Epithelial cell of prostate (primary cell): ENCODE results near the gene RET.
A peak's percentile ranks its signal among the peaks of the same experiment; 100 is the strongest.
"Not testable (repeated sequence)": the region's sequence is repeated elsewhere in the genome, so short reads cannot be mapped to it uniquely, and the experiment has no call there.

Source experiments
- DNase-seq: peaks from one replicate; pipeline ENCODE4 v3.0.0-alpha.2; 2011; ENCODE audit warnings: low read depth, low spot score
- H3K27ac ChIP-seq: fragments of 450-650 bp; 2 replicates; pipeline ENCODE4 v1.5.1; 2017; ENCODE audit warnings: mild to moderate bottlenecking

RET gene

DNA sequence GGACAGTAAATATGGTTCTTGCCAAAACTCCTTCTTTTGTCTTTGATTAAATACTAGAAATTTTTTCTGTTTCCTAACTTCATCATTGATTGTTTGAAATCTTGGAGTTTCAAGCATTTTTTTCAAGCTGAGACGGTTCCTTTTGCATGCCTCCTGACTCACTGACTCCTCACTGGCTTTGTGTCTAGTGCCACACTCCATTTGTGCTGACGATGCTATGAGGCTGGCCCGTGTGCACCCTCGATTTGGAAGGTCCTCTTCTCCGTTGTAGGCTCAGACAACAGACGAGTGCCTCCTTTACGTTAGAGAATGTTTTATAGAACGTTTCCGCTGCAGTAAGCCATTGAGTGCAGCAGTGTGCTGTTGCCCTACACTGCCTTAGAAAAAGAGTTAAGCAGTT, 50.6 kb downstream of the RET start:
- DNase-seq = no peak

DNA sequence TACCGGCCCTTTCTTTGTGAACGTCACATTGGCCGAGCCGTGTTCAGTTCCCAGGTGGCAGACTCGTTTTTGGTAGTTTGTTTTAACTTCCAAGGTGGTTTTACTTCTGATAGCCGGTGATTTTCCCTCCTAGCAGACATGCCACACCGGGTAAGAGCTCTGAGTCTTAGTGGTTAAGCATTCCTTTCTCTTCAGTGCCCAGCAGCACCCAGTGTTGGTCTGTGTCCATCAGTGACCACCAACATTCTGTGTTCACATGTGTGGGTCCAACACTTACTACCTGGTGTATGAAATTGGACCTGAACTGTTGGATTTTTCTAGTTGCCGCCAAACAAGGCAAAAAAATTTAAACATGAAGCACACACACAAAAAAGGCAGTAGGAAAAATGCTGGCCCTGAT, 51.5 kb downstream of the RET start:
- DNase-seq = no peak
- no peak overlapping the region for H3K27ac ChIP-seq

More for the DNA sequence above, 50.6 kb downstream of the RET start:
- no peak overlapping the region for H3K27ac ChIP-seq

DNA sequence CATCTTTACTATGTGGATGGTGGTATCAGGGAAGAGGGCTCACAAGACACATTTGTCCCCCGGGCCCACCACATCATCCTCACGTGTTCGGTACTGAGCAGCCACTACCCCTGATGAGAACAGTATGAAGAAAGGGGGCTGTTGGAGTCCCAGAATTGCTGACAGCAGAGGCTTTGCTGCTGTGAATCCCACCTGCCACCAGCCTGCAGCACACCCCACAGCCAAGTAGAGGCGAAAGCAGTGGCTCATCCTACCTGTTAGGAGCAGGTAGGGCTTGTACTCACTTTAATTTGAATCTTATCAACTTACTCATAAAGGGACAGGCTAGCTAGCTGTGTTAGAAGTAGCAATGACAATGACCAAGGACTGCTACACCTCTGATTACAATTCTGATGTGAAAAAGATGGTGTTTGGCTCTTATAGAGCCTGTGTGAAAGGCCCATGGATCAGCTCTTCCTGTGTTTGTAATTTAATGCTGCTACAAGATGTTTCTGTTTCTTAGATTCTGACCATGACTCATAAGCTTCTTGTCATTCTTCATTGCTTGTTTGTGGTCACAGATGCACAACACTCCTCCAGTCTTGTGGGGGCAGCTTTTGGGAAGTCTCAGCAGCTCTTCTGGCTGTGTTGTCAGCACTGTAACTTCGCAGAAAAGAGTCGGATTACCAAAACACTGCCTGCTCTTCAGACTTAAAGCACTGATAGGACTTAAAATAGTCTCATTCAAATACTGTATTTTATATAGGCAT, 52.3 kb downstream of the RET start:
- peak; percentile 40 for DNase-seq
- peak overlapping the region; percentile 42 for H3K27ac ChIP-seq

DNA sequence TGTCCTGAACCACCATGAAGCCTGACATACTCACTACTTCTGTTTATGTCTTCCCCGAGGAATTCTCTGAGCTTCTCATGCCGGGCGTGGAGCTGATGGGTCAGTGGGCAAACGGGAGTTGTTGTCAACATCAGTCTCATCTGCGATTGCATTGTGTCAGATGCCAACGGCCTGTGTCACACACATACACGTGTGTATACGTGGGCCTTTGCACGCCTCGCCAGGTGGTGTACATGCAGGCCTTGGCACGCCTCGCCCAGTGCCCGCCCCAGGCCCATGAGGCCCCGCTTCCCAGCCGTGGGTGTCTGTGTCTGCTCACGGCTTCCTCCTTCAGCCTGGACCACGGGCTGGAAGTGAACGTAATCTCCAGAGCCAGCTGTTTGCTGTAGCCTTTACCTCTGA, 53.9 kb downstream of the RET start:
- peak; percentile 71 for DNase-seq
- peak overlapping the region; percentile 26 for H3K27ac ChIP-seq

- no peak for DNase-seq
- H3K27ac ChIP-seq = peak overlapping the region; percentile 26
Measured at GRCh38 chr10:43131256-43131655, 54.4 kb downstream of the RET start.

- DNase-seq = no peak
- H3K27ac ChIP-seq = no peak overlapping the region
Measured at GRCh38 chr10:43131906-43132305, 55.0 kb downstream of the RET start.

DNA sequence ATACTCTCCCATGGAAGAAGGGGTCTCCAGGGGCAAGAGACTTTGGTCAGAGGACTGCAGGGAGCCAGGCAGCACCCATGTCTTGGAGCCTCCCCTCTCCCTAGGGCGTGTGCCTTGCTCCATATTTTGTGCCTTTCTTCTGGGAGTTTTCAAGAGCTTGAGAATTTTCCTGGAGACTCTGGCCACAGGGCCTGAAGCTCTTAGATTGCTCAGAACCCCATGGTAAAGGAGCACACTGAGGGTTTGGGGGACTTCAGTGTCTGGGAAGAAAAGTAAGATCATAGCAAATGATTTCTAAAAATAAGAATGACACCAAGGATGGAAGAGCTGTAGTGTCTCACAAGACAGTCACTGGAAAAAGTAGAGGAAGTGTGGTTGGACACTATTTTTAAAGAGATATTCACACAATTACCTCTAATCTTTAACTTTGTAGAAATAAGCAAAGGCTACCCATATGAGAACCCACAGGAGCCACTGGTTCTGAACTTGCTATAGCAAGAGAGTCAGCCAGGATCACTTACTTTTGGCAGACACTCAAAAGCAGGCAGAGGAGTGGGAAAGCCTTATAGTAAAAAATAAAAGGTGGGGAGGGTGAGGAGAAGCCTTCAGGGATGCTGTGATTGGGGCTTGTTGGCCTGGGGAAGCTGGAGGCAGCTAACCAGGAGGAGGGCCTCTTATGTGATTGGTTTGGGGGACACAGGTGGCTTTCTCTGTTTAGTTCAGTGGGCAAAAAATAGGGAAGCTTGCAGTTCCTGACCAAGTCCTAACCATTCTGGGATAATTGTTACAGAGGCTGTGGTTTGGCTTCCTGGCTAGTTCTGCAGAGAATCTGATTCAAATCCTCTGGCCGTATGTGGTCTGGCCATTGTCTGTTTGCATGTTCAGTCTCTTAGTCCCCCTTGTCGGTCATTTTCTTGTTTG, 56.3 kb downstream of the RET start:
- no peak overlapping the region for H3K27ac ChIP-seq
- DNase-seq = no peak

DNA sequence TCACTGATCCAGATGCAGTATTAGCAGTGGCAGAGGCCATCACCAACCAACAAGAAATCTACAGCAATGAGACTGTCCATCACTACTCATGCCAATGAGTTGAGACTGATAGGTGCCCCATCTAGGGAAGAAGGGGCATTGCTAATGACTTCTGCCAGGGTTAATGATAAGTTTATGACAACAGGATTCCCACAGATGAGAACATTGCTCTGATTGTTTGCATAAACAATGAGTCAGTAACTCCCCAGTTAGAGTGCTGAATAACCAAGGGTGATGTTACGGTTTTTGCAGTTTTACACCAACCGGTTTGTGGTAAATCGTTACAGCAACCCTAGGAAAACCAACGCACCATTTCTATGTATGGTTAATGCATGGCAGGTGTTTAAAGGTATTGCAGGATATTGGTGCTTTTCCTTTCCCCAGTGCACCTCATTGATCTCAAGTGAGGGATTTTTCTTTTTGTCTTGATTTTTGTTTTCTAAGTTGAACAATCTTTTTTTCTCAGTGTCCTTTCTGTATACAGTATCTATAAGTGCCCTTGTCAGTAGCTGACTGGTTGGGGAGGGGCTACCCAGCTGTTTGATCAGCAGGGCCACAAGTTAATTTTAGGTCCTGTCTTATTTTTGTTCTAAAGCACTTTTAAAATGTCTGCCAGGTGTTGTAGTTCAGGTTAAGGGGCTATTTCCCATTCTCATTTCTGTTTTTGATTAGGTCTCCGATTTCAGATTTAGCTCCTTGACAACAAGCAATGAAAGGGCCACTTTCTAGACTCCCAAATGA, 57.4 kb downstream of the RET start:
- no peak for DNase-seq
- no peak overlapping the region for H3K27ac ChIP-seq

GRCh38 chr10:43135064-43135463, 58.2 kb downstream of the RET start:
- H3K27ac ChIP-seq = no peak overlapping the region
- no peak for DNase-seq

DNA sequence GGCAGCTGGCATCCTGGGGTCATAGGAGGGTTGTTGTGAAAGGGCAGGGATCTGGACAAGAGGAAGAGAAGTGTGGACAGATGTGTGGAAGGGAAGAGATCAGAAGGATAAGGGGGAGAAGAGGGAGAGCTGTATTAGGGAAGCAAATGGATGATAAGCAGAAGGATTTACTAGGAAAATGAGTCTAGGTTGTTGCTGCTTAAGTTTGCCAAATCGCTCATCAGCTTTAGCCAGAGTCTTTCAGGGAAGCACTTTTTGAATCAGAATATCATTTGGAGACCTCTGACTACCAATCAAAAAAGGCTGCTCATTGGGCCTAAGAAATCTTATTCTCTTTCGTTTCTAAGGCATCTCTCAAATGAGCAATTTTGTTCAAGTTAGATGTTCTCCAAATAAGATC, 58.8 kb downstream of the RET start:
- no peak for DNase-seq

DNA sequence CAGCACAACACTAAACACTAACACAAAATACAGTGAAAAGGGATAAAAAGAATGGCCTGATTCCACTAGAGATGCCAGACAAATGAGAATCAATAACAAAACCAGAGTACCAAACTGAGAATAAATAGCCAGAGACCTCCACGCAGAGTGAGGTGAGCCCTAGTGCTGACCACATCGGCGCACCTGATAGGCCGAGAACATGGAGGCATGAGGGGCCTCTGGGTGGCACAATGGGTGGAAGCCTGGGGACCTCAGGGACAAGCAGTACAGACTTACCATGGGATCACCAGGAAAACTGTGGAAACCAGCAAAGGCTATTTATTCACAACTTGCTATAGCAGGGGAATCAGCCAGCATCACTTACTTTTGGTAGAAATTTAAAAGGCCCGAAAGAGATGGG, 59.6 kb downstream of the RET start:
- no peak overlapping the region for H3K27ac ChIP-seq
- DNase-seq = no peak

More for the DNA sequence above, 58.8 kb downstream of the RET start:
- H3K27ac ChIP-seq = no peak overlapping the region

- H3K27ac ChIP-seq = peak overlapping the region; percentile 91
- DNase-seq = no peak
Measured at GRCh38 chr10:43136995-43137716, 60.3 kb downstream of the RET start.

- DNase-seq = no peak
Measured at GRCh38 chr10:43137717-43138020, 60.8 kb downstream of the RET start.

DNA sequence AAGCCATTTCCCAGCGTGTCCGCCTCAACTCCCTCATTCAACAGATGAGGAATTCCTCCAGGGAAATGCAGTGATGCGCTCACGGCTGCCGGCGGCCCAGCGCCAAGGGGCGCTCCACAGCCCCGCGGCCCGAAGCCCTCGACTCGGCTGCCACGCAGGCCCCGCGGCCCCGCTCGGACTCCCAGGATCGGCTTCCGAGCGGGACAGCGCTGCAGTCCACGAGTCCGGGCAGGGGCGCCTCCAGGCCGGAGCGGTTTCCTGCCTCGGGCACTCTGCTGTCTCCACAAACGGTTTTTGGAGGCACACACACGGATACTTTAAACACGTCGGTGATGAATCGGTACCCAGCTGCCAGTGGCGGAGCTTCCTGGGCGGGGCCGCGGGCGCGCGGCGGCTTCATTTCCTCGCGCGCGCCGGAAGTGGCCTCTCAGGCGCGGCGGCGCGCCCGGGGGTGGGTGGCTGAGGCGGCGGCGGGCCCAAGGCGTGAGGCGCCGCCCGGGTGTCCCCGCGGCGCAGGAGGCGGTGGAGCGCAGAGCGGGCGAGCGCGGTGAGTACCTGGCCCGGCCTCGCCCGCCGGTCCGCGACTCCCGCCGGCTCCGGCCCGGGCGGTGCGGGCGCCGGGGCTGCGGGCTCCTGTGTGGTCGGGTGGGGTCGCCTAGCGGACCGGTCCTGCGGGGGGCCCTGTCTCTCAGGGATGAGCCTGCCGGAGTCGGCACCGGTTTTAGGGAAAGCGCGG, 61.3 kb downstream of the RET start, which contains the start of gene CSGALNACT2:
TSS of gene CSGALNACT2 (plus strand) at position 425 of the 736 bp plus-strand sequence. CDS start 16,705 bp downstream, outside the sequence.
- DNase-seq = no peak

More at GRCh38 chr10:43137717-43138020, 60.8 kb downstream of the RET start:
- H3K27ac ChIP-seq = peak overlapping the region; percentile 91

DNA sequence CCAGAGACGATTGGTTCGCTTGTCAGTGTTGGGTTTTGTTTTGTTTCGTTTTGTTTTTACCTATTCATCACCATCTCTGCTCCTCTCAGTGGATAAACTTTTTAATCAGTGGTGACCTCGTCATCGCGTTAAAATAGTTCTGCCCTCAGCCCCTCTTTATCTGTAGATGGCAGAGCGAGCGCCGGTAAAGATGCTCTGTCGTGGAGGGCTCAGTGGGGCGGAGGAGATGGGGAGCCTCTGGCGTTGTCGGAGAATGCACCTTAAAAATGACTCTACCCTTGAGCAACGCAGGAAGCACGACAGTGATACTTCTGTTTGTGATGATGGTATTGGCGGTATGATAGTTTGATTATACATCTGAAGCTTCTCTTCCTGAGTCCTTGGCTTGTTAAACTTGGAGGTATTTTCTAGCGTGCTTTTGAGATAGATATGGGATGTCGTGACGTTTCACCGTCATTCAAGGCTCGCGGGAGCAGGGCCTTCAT, 61.9 kb downstream of the RET start:
- DNase-seq = no peak
- peak overlapping the region; percentile 91 for H3K27ac ChIP-seq

More for the DNA sequence above, 61.3 kb downstream of the RET start, which contains the start of gene CSGALNACT2:
- H3K27ac ChIP-seq = peak within 1 kb of the TSS; percentile 91

DNA sequence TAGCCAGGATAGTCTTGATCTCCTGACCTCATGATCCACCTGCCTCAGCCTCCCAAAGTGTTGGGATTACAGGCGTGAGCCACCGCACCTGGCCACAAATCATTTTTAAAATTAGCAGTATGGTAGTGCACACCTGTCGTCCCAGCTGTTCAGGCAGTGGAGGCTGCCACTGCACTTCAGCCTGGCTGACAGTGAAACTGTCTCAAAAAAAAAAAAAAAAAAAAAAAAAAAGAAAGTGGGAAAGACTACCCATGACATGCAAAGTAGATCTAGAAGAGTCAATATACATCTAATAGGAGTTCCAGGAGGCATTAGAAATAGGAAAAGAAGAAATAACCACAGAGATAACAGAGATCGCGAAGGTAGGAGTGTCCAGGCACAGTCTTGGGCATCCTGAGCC, 64.6 kb downstream of the RET start:
- DNase-seq = no peak
- H3K27ac ChIP-seq = peak overlapping the region; percentile 91

GRCh38 chr10:43145311-43145710, 68.4 kb downstream of the RET start:
- H3K27ac ChIP-seq = no peak overlapping the region
- DNase-seq = no peak

- H3K27ac ChIP-seq, DNase-seq: not testable (repeated sequence)
Measured at GRCh38 chr10:43145936-43146335, 69.1 kb downstream of the RET start.

DNA sequence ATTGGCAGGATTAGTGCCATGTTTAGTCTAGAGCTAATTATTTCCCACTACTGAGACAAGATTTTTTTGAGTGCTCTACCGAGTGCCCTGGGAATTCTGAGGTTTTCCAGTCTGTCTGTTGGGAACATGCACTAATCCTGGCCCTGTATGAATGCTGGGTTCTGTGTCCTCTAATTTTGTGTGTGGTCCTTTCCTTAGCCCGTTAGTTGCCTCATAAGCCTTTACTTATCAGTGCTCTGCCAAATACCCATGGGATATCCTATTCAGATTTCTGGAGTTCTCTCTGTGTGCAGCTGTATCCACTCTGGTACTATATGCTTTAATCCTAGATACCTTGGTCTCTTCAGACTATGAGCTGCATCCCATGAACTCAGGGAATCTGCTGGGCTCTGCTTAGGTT, 74.5 kb downstream of the RET start:
- no peak for DNase-seq
- no peak overlapping the region for H3K27ac ChIP-seq
